DMS114 treated with DMSO at 0.1 percent for 48 hours (cell line): ENCODE data around the gene ADH1B.
"Not testable (repeated sequence)": the region's sequence is repeated elsewhere in the genome, so short reads cannot be mapped to it uniquely, and the experiment has no call there.

Experiments
- DNase-seq: peaks from one replicate; lab custom pipeline; 2025; ENCODE audit not compliant: unreplicated experiment; lab: John Stamatoyannopoulos, UW

ADH1B gene

DNA sequence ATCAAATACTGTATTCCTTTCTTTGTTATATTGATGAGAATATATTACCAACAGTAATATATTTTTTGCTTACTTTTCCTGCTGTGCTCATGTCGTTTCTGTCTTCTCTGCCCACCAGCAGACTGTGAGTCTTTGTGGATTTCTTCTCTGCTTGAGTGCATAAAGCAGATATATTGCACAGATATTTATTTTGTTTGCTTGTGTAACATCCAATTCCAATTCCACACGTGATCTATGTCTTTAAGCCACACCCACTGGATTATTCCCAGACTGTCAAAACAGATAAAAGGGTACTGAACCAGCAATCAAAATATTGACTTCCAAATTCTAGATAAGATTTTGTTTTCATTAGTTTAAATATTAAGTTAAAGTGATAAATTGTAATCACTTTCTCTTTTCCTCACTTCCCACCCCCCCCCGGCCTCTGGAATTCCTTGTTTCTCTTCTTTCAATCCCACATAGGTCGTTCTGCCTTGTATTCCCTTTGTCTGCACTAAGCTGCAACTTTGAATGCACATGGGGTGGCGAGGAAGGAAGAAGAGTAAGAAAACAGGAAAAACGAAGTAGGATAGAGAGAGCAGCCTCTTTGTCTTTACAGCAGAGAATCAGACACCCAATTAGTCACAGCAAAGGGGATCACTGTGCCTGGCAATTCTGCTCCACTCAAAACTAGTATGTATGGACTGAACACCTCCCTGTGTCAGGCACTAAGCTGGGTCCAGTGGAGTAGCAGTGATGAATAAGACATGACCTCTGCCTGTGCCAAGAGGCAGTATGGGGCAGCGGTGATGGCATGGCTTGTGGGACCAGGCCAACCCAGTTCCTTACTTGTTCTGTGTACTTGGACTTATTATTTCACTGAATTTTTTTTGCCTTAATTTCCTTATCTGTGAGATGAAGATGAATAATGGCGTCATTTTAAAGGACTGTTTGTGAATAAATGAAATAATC lies at the start of gene ADH1B:
TSS of gene ADH1B (minus strand) at position 161 of the 951 bp plus-strand sequence. CDS start at position 91, 70 bp downstream.
- no peak for DNase-seq

DNA sequence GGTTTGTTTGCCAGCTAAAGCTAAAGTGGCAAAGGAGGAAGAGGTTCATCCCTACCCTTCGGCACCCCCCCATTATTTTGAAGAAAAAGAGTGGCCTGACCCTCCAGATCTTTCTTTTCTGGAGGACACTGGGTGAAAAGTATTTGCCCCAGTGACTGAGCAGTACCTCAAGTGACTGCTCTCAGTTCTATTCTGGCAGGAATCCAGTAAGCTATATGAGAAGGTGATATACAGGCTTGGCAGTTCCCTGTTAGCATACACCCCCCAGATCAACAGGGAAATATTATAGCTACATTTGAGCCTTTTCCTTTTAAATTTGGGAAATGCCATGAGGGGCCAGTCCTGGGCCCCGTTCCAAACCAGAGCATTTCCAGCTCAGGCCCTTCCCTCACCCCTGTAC lies 46.6 kb upstream of the ADH1B start:
- DNase-seq = not testable (repeated sequence)

DNA sequence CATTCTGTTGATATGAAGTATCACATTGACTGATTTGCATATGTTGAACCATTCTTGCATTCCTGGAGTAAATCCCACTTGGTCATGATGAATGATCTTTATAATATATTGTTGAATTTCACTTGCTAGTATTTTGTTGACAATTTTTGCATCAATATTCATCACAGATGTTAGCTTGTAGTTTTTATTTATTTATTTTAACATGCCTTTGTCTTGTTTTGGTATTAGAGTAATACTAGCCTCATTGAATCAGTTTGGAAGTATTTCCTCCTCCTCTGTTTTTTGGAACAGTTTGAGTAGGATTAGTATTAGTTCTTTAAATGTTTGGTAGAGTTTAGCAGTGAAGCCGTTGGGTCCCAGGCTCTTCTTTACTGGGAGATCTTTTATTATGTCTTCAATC lies 45.3 kb upstream of the ADH1B start:
- no peak for DNase-seq

DNA sequence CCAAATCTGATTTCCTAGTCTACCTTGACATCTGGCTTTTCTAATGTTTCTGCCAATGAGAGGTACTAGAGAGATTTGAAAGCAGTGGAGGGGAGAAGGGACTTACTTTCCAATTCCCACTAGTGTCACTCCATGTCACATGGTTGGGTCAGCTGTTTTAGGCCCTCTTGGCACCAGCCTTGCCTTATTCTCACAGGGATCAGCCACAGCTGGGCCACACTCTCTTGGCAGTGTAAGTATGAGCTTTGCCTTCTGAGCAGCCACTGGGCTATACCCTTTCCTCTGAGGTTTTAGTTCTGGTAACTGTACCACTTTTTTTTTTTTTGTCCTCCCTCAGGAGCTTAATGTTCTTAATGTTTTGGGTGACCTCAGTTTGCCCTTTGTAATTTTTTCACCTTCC lies 41.6 kb upstream of the ADH1B start:
- DNase-seq = no peak

DNA sequence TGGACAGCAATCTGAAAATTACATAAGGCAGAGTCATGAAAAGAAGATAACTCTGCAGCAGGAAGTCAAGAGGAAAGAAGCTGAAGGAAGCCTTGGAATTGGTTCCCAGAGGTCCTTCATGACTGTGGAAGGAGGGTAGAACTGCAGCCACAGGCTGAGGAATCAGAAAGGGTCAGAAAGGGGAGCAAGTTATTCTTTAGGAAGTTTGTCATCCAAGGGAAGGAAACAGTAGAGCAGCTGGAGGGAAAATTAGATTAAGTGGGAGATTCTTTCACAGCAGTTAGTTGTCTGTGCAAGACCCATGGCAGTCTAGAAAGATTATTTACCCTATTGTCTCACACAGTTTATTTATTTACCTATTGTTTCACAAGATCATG lies 40.7 kb upstream of the ADH1B start:
- no peak for DNase-seq

DNA sequence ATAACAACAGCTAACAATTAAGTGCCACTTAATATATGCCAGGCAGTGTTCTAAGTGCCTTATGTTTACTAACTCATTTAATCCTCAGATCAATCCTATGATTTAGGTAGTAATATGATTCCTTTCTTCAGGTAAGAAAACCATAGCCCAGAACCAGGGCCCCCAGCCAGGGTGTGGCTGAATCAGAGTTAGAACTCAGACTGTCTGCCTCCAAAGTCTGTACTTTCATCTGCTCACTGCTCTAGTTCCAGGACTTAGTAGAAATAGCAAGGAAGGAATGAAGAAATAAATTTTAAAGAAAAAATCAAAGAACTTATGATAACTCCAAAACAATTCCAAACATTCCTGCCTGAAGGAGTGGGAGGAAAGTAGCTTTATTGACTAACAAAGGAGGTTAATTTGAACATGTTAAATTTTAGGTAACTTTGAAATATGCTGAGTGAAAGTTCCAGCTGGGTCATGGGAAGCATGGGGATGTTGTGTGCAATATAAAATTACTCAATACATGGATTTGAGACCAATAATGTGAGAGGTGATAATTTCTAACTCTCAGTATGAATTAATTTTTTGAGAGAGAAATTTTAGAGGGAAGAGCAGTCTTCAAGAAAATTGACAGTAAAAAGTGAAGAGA lies 40.2 kb upstream of the ADH1B start:
- no peak for DNase-seq

DNA sequence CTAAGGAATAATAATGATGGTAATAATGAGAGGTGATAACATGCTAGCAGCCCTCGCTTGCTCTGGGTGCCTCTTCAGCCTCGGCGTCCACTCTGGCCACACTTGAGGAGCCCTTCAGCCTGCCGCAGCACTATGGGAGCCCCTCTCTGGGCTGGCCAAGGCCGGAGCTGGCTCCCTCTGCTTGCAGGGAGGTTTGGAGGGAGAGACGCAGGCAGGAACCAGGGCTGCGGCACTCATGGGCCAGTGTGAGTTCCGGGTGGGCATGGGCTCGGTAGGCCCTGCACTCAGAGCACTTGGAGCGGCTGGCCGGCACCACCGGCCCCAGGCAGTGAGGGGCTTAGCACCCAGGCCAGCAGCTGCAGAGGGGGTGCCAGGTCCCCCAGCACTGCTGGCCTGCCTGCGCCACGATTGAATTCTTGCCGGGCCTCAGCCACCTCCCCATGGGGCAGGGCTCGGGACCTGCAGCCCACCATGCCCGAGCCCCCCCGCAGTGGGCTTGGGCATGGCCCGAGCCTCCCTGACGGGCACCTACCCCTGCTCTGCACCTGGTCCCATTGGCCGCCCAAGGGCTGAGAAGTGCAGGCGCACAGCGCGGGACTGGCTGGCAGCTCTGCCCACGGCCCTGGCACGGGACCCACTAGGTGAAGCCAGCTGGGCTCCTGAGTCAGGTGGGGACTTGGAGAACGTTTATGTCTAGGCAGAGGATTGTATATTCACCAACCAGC lies 38.4 kb upstream of the ADH1B start:
- DNase-seq = no peak

DNA sequence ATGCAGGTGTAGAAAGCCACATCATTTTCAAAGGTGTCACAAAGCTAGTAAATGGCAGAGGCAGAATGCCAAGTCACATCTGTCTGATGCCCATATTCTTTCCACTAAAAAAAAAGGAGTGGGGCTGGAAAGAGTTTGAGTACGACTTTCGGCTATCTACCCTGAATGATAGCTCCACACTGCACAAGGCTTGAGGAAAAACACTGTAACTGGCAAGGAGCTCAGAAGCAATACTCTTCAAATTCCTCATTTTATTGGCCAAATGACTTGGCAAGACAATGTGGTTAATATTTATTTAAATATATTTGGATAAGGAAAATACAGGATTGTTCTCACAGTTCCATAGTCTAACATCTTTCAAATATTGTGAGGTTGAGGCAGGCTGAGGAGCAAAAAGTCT lies 36.7 kb upstream of the ADH1B start:
- DNase-seq = no peak

DNA sequence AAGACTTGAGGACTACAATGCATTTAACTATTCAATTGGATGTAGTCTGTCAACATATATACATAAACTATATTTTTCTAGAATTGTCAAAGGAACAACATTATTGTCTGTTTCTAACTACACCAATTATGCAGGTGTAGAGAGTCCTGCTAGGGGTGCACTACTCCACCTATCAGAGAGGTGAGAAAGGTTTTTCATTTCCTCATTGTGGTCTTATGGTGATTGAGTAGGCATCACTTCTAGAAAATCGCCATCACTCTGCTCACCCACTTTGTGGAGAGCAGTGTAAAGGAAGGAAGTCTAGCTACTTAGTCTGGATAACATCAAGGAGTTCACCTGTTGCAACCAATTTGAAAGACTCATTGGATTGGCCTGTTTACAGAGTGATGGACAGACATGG lies 35.8 kb upstream of the ADH1B start:
- DNase-seq = no peak

DNA sequence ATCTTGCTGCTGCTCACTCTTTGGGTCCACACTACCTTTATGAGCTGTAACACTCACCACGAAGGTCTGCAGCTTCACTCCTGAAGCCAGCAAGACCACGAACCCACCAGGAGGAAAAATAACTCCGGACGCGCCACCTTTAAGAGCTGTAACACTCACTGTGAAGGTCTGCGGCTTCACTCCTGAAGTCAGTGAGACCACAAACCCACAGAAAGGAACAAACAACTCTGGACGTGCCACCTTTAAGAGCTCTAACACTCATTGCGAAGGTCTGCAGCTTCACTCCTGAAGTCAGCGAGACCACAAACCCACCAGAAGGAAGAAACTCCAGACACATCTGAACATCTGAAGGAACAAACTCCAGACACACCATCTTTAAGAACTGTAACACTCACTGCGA lies 34.9 kb upstream of the ADH1B start:
- not testable (repeated sequence) for DNase-seq

DNA sequence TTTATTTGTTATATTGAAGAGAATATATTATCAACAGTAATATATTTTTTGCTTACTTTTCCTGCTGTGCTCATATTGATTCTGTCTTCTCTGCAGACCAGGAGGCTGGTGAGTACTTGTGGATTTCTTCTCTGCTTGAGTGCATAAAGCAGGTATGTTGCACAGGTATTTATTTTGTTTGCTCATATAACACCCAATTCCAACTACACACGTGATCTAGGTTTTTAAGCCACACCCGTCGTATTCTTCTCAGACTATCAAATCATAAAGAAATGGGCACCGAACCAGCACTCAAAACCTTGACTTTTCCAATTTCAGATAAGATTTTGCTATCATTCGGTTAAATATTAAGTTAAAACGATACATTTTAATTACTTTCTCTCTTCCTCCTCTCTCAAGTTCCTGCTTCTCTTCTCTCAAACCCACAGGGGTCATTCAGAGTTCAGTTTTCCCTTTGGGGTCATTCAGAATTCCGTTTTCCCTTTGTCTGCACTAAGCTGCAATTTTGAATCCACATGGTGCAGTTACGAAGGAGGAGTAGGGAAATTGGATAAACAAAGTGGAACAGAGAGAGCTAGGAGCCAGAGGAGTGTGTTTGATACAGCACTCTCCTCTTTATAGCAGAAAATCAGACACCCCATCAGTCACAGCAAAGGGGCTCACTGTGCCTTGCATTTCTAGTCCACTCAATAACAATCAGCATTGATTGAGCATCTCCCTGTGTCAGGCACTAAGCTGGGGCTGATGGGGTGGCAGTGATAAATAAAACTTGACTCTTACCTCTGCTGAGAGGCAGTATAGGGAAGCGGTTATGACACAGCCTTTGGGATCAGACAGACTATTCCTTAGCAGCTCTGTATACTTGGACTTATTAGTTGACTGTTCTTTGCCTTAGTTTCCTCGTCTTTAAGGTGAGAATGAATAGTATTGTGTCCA lies 31.7 kb upstream of the ADH1B start, which contains the start of gene ADH1C:
TSS of gene ADH1C (minus strand) at position 145 of the 936 bp plus-strand sequence. CDS start at position 74, 71 bp downstream.
- DNase-seq = no peak

DNA sequence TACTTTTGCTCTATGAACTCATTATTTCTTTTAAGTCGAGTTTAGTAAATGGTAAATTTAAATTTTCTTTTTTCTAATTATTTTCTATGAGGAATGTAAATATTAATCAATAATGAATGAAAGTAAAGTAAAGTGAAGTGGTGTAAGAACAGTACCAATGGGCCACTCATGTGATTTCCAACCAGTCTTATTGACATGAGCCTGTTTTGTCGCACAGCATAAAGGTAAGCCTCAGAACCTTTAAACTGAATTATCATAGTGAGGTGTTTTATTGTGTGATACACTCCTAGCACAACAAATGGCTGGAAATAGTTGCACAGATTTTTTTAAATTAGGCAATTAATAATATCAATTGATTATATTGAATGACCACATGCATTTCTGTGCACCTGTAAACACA lies 30.3 kb upstream of the ADH1B start:
- DNase-seq = no peak

DNA sequence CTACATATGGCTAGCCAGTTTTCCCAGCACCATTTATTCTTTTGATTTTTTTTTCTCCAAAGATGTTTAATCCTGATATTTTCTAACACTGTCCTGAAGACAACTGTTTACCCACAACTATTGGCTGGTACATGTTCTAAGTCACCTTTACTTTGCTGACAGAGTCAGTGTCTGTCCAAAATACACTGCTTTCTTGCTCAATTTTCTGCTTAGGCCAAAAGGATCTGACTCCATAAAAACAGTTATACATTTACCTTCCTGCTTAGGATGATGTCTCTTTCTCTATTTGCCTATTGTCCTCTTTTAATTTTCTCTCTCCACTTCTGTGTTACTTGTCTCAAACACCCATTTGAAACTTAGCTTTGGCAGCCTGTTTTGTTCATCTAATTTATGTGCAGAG lies 28.1 kb upstream of the ADH1B start:
- no peak for DNase-seq

DNA sequence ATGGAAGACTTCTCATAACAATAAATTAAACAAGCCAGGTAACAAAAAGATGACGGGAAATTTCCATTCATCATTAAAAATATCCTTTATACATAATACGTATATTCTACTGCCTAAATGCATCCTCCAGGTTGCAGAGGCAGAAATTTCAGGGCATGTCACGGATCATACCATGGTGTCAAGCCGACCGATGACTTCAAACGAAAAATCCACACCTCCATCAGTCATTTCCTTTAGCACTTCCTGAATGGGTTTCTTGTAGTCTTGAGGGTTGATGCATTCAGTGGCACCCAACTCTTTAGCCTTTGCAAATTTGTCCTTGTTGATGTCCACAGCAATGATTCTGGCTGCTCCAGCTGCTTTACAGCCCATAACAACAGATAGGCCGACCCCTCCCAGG lies 21.4 kb upstream of the ADH1B start:
- not testable (repeated sequence) for DNase-seq

DNA sequence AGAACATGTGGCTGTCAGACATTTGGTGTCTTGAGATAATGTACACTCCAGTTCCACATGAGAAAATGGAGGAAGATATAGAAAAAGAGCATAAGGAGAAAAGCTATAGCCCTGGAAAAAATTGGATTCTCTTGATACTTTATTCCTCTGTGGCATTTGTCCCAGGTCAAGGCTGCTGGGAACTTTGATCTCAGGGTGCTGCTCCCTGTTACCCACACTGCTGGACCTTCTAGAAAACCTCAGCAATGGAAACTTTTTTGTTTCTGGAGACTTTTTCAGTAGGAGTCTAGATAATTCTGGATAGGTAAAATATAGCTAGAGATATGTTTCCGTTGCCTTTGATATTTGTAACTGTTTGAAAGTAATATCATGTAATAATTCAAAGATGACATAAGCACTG lies 20.2 kb upstream of the ADH1B start:
- DNase-seq = no peak

DNA sequence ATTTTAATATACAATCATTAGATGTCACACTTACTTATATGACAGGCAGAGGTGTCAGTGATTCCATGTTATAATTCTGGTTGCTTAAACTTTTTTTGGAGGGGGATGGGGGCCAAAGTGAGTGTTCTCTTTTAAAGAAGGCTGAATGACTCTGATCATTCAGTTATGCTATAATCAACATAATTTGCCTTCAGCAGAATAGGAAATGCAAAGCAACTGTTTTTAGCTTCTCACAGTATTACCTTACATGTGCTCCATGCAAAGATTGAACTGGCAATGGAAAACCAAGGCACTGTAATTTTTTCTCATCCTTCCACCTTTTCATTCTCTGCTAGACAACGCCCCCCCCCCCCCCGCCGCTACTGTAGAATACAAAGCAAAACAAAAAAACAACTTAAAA lies 18.0 kb upstream of the ADH1B start:
- no peak for DNase-seq

DNA sequence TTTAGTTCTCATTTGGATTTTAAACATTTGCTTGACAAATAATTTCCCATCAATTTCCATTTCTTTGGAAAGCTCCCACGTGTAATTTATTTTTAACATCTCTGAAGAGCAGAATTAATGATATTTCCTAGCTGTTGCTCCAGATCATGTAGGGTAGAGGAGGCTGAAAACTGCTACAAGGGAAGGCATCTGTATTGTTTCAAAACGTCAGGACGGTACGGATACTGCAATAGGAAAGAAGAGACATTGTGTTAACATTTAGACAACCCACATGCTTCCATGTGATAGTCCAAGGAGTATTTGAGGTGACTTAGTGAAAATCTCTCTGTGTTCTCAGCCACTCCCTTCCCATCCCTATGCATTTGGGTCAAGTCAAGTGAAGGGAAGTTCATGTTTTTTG lies 15.4 kb upstream of the ADH1B start:
- DNase-seq = no peak

DNA sequence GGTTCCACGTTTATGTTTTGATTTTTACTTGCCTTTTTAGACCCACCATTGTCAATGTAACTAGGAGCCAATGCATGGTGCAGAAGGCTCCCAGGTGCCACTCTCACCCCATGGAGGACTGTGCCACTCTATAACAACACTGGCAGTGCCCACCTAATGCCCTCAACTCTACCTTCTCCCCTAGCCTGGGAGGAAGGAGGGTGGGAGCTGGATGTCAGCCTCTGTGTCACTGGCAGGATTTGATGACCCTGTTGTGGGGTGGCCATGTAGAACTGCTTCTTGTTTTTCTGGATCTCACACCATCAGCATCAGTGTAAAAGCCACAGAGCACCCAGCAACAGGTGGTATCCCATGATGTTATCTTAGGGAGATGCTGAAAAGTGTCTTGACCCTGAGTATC lies 13.7 kb upstream of the ADH1B start:
- DNase-seq = no peak

DNA sequence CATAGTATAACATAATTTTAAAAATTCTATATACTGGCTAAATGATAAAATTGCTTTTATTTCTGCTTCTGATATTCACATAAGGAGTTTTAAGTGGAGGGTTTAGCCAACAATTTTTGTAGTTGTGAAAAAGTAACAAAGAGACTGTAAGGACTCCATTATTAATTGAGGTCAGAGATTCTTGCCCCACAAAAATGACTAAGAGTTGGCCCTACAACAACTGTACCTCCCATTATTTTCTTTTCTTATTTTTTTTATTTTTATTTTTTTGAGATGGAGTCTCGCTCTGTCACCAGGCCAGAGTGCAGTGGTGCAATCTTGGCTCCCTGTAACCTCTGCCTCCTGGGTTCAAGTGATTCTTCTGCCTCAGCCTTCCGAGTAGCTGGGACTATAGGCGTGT lies 9.4 kb upstream of the ADH1B start:
- no peak for DNase-seq

DNA sequence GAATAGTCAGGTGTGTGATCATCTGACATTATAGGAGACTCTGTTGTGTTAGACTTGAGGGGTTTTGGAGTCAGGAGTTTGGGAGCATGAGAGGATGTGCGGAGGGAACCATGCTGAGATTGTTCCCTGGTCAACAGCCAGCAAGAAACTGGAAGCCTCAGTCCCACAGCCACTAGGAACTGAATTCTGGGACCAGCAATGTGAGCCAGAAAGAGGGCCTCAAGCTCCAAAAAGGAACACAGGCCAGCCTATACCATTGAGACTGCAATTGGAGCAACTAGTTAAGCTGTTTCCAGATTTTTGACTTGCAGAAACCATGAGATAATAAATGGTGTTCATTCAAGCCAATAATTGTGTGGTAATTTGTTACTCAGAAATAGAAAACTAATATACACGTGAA lies 8.7 kb upstream of the ADH1B start:
- no peak for DNase-seq

DNA sequence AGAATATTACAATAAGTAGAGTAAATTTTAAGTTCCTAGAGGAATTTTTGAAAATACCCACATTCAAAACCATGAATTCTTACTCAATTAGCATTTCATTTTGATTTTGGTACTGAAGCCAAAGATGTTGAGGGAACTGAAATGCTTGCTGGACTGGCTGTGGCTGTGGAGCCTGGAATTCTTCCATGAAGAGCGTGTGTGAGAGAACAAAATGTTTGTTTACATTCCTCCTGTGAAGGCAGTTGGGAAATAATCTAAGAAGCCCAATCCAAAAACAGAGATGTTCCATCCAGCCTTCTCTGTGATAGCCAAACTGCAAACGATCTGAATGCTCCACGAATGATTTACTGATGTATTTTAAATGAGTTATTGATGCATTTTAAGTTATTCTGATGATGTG lies 3.8 kb upstream of the ADH1B start:
- no peak for DNase-seq
